ENCODE data around the gene EPHB1. TPM values are rescaled to one million over a fixed set of nuclear protein-coding genes. Genes with fewer than 3 reads are reported as not detected.

Gene EPHB1
- total RNA-seq, 4 donors from 2014 or later: 0.82 to 2.2 (median 1.2) TPM

GRCh38 chr3:134803051-134803505 lies 8.0 kb downstream of the EPHB1 start:
- DNase-seq: no peak
- Histone ChIP-seq H3K27ac (no peak overlapping the region), H3K4me3 (no peak overlapping the region), H3K4me1 (peaks cover 0 to 4% (median 0%) of the 10 kb centered on the region in 4 donors), H3K9me3 (no peaks in the 10 kb centered on the region), H3K36me3 (no peaks in the 10 kb centered on the region), H3K27me3 (peaks cover 2% of the 10 kb centered on the region)
- intact Hi-C loops (cut with DNase I; ENCODE audit: low total_unique reads): no loop called here
- no peak for TF ChIP-seq POLR2AphosphoS5 (IDR thresholded peaks at IDR 0.05)
- no peak for TF ChIP-seq POLR2A (IDR thresholded peaks at IDR 0.05)
- no peak for TF ChIP-seq CTCF (IDR thresholded peaks at IDR 0.05)
- no peak for TF ChIP-seq EP300 (IDR thresholded peaks at IDR 0.05; ENCODE audit: low read depth)
- in situ Hi-C loops (cut with MboI; ENCODE audit: low pct_ligation_motif_present in 1 of 4, low pct_unique_long_range_greater_than_20kb in 1 of 4, low sequenced_read_pairs in 3 of 4): no loop called here
- WGBS, 2 donors (ENCODE audit: low coverage in 1 of 2): 49 to 71% methylated on average over 1 to 3 of the region's 3 CpGs

GRCh38 chr3:134803652-134804051 lies 8.6 kb downstream of the EPHB1 start:
- TF ChIP-seq EP300 (IDR thresholded peaks at IDR 0.05; ENCODE audit: low read depth) (no peak), CTCF (IDR thresholded peaks at IDR 0.05) (no peak), POLR2A (IDR thresholded peaks at IDR 0.05) (no peak), POLR2AphosphoS5 (IDR thresholded peaks at IDR 0.05) (no peak)
- Histone ChIP-seq H3K36me3 (no peaks in the 10 kb centered on the region), H3K9me3 (no peaks in the 10 kb centered on the region), H3K27me3 (no peaks in the 10 kb centered on the region), H3K27ac (no peak overlapping the region), H3K4me3 (no peak overlapping the region), H3K4me1 (peaks cover 0 to 4% (median 0%) of the 10 kb centered on the region in 4 donors)
- DNase-seq: no peak
- intact Hi-C loops (cut with DNase I; ENCODE audit: low total_unique reads) (no loop called here), in situ Hi-C loops (cut with MboI; ENCODE audit: low pct_ligation_motif_present in 1 of 4, low pct_unique_long_range_greater_than_20kb in 1 of 4, low sequenced_read_pairs in 3 of 4) (no loop called here)
- 65 to 76% methylated on average over 4 of the region's 4 CpGs for WGBS, 2 donors (ENCODE audit: low coverage in 1 of 2)

- Histone ChIP-seq H3K27ac (no peak overlapping the region), H3K4me1 (peaks cover 0 to 7% (median 0%) of the 10 kb centered on the region in 4 donors), H3K4me3 (no peak overlapping the region), H3K27me3 (no peaks in the 10 kb centered on the region), H3K9me3 (no peaks in the 10 kb centered on the region), H3K36me3 (no peaks in the 10 kb centered on the region)
- in situ Hi-C loops (cut with MboI; ENCODE audit: low pct_ligation_motif_present in 1 of 4, low pct_unique_long_range_greater_than_20kb in 1 of 4, low sequenced_read_pairs in 3 of 4) (no loop called here), intact Hi-C loops (cut with DNase I; ENCODE audit: low total_unique reads) (no loop called here)
- no peak for TF ChIP-seq CTCF (IDR thresholded peaks at IDR 0.05)
- no peak for TF ChIP-seq EP300 (IDR thresholded peaks at IDR 0.05; ENCODE audit: low read depth)
- no peak for TF ChIP-seq POLR2A (IDR thresholded peaks at IDR 0.05)
- TF ChIP-seq POLR2AphosphoS5 (IDR thresholded peaks at IDR 0.05): no peak
- WGBS, 2 donors (ENCODE audit: low coverage in 1 of 2): 60 to 62% methylated on average over 1 to 14 of the region's 14 CpGs
- no peak for DNase-seq
These were observed 9.7 kb downstream of the EPHB1 start for GRCh38 chr3:134804508-134805480.

GRCh38 chr3:134807189-134807588 lies 12.1 kb downstream of the EPHB1 start:
- TF ChIP-seq CTCF (IDR thresholded peaks at IDR 0.05) (no peak), POLR2A (IDR thresholded peaks at IDR 0.05) (no peak), EP300 (IDR thresholded peaks at IDR 0.05; ENCODE audit: low read depth) (no peak), POLR2AphosphoS5 (IDR thresholded peaks at IDR 0.05) (no peak)
- in situ Hi-C loops (cut with MboI; ENCODE audit: low pct_ligation_motif_present in 1 of 4, low pct_unique_long_range_greater_than_20kb in 1 of 4, low sequenced_read_pairs in 3 of 4) (no loop called here), intact Hi-C loops (cut with DNase I; ENCODE audit: low total_unique reads) (no loop called here)
- Histone ChIP-seq H3K4me3 (no peak overlapping the region), H3K27me3 (no peaks in the 10 kb centered on the region), H3K27ac (no peak overlapping the region), H3K9me3 (no peaks in the 10 kb centered on the region), H3K4me1 (peaks cover 0 to 8% (median 0%) of the 10 kb centered on the region in 4 donors), H3K36me3 (no peaks in the 10 kb centered on the region)
- 67 to 74% methylated on average over 3 to 6 of the region's 6 CpGs for WGBS, 2 donors (ENCODE audit: low coverage in 1 of 2)
- DNase-seq: no peak

Data from transverse colon (tissue), 4 donors.